OCI-LY7 (cell line): ENCODE measurements around the gene ZNF747. TPM values are rescaled to one million over a fixed set of nuclear protein-coding genes. Genes with fewer than 3 reads are reported as not detected.

Experiments
- BruUV-seq: library from RNA; stranded (reverse); fragments of 400-500 nt; replicated peaks from 2 replicates; lab custom pipeline; 2021; lab: Mats Ljungman, UMichigan
- CTCF ChIA-PET: fragments of 300-600 bp; sonication (Branson Sonifier 250); formaldehyde crosslinking; loops from one replicate; lab custom pipeline; 2022; ENCODE audit warnings: antibody characterized with exemption; ENCODE audit not compliant: unreplicated experiment; lab: Charles Lee
- POLR2A ChIA-PET: fragments of 300-600 bp; sonication (Branson Sonifier 250); formaldehyde crosslinking; loops from one replicate; lab custom pipeline; 2022; ENCODE audit warnings: antibody characterized with exemption; lab: Charles Lee
- DNase-seq: peaks from one replicate; pipeline ENCODE4 v3.0.0-alpha.2; 2015; ENCODE audit warnings: low spot score
- H2AFZ ChIP-seq: fragments of 200-600 bp; sonication (generic), shearing (Covaris generic); 2 replicates; pipeline ENCODE4 v1.6.1; 2014; ENCODE audit warnings: mild to moderate bottlenecking, antibody characterized with exemption, low read length, moderate library complexity
- H3K27ac ChIP-seq: fragments of 200-600 bp; sonication (generic); 2 replicates; pipeline ENCODE4 v1.5.1; 2014; ENCODE audit warnings: mixed run types, low read depth, mild to moderate bottlenecking, moderate library complexity, low read length, inconsistent platforms; ENCODE audit not compliant: poor library complexity, severe bottlenecking
- H3K36me3 ChIP-seq: fragments of 200-600 bp; sonication (generic); 2 replicates; pipeline ENCODE4 v1.6.1; 2014; ENCODE audit warnings: mild to moderate bottlenecking, antibody characterized with exemption, low read length, moderate library complexity, mixed read lengths; ENCODE audit not compliant: insufficient read depth
- H3K4me1 ChIP-seq: fragments of 200-600 bp; sonication (generic); 2 replicates; pipeline ENCODE4 v1.5.1; 2014; ENCODE audit warnings: mild to moderate bottlenecking, low read length; ENCODE audit not compliant: insufficient read depth, poor library complexity, severe bottlenecking
- H3K4me2 ChIP-seq: fragments of 200-600 bp; sonication (generic); 2 replicates; pipeline ENCODE4 v1.6.1; 2014; ENCODE audit warnings: mild to moderate bottlenecking, low read length
- H3K4me3 ChIP-seq: fragments of 200-600 bp; sonication (generic); 2 replicates; pipeline ENCODE4 v1.5.1; 2014; ENCODE audit warnings: mild to moderate bottlenecking, low read depth, low read length; ENCODE audit not compliant: poor library complexity, severe bottlenecking
- H3K79me2 ChIP-seq: fragments of 200-600 bp; sonication (generic); 2 replicates; pipeline ENCODE4 v1.6.1; 2016; ENCODE audit warnings: low read depth, mild to moderate bottlenecking, low read length, moderate library complexity, mixed read lengths; ENCODE audit not compliant: insufficient read depth
- H3K9me2 ChIP-seq: fragments of 200-600 bp; sonication (generic); 2 replicates; pipeline ENCODE4 v1.6.1; 2016; ENCODE audit warnings: mild to moderate bottlenecking, low read length, mixed read lengths; ENCODE audit not compliant: insufficient read depth
- H3K9me3 ChIP-seq: fragments of 200-600 bp; sonication (generic); 2 replicates; pipeline ENCODE4 v1.6.1; 2014; ENCODE audit warnings: mild to moderate bottlenecking, mixed run types, low read length, mixed read lengths
- H4K20me1 ChIP-seq: fragments of 200-600 bp; sonication (generic); 2 replicates; pipeline ENCODE4 v1.6.1; 2014; ENCODE audit warnings: mild to moderate bottlenecking, antibody characterized with exemption, low read length, moderate library complexity, mixed read lengths; ENCODE audit not compliant: insufficient read depth
- CTCF ChIP-seq: fragments of 200-600 bp; sonication (generic); conservative IDR thresholded peaks from 2 replicates; pipeline ENCODE4 v1.5.1; 2014; ENCODE audit warnings: mild to moderate bottlenecking, antibody characterized with exemption, low read length, moderate library complexity, mixed read lengths
- EZH2phosphoT487 ChIP-seq: fragments of 200-600 bp; sonication (generic); IDR thresholded peaks from 2 replicates; pipeline ENCODE4 v1.6.1; 2018; ENCODE audit warnings: low read depth, borderline replicate concordance, mild to moderate bottlenecking, mixed run types, antibody characterized with exemption, low read length, moderate library complexity, mixed read lengths
- intact Hi-C: fragments of 100-400 bp; cut with micrococcal nuclease; formaldehyde crosslinking; loops from one replicate; pipeline ENCODE4 v1.10.0; 2022; ENCODE audit not compliant: unreplicated experiment
- total RNA-seq, 2 experiments: library from RNA; depleted of rRNA in 1 of 2; stranded (reverse); fragments of >200 nt in 1 of 2; shearing (Covaris generic) in 1 of 2; gene quantifications; 2 replicates each; pipeline ENCODE4 v1.2.3, GENCODE V29; 2014 to 2022

Gene ZNF747
- total RNA-seq, 2 experiments from 2014 or later = 17.2 to 22.2 TPM

DNA sequence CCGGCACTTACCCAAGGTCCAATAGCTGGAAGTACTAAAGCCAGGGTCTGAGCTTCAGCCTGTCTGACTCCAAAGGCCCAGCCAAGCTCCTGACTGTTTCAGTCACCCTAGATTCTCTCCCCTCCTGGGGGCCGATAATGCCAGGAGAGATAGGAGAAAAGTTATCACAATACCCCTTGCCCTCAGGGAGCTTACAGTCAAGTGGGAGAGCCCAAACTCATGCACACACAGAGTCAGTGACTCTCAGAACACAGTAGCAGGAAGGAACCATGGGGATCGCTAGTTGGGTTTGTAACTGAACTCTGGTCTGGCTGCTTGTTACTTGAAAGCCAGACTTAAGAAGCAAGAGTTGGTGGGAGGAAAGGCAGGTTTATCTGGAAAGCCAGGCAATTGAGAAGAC lies 23.1 kb downstream of the ZNF747 start:
- intact Hi-C loops = no loop called here
- DNase-seq = no peak
- no peaks in the 10 kb centered on the region for H3K4me1 ChIP-seq
- H3K36me3 ChIP-seq = peaks cover 87% of the 10 kb centered on the region
- H3K4me3 ChIP-seq = no peak overlapping the region
- no peaks in the 10 kb centered on the region for H3K9me3 ChIP-seq
- H2AFZ ChIP-seq = no peak overlapping the region
- ChIA-PET POLR2A (no interaction called here), CTCF (no interaction called here)
- no peak overlapping the region for H3K4me2 ChIP-seq
- BruUV-seq = no TSS peak
- H4K20me1 ChIP-seq = no peaks in the 10 kb centered on the region
- no peak for TF ChIP-seq CTCF
- TF ChIP-seq EZH2phosphoT487 = no peak
- no peaks in the 10 kb centered on the region for H3K9me2 ChIP-seq
- H3K27ac ChIP-seq = no peak overlapping the region
- no peaks in the 10 kb centered on the region for H3K79me2 ChIP-seq

GRCh38 chr16:30510376-30510938 lies 24.2 kb downstream of the ZNF747 start:
- H4K20me1 ChIP-seq = no peaks in the 10 kb centered on the region
- H3K4me3 ChIP-seq = no peak overlapping the region
- no peak for DNase-seq
- intact Hi-C loops = no loop called here
- H3K4me2 ChIP-seq = no peak overlapping the region
- no peak for TF ChIP-seq CTCF
- TF ChIP-seq EZH2phosphoT487 = no peak
- H3K9me3 ChIP-seq = no peaks in the 10 kb centered on the region
- ChIA-PET CTCF (interaction anchor here (0.6 kb wide), 1 partner anchor 73 kb away, joined by 3 read pairs; no protein-coding TSS in a partner anchor), POLR2A (interaction anchor here (0.7 kb wide), 1 partner anchor 118 kb away, joined by 3 read pairs; no protein-coding TSS in a partner anchor)
- H3K9me2 ChIP-seq = no peaks in the 10 kb centered on the region
- no peak overlapping the region for H3K27ac ChIP-seq
- H3K79me2 ChIP-seq = no peaks in the 10 kb centered on the region
- BruUV-seq = no TSS peak
- no peak overlapping the region for H2AFZ ChIP-seq
- H3K4me1 ChIP-seq = no peaks in the 10 kb centered on the region
- peaks cover 83% of the 10 kb centered on the region for H3K36me3 ChIP-seq

DNA sequence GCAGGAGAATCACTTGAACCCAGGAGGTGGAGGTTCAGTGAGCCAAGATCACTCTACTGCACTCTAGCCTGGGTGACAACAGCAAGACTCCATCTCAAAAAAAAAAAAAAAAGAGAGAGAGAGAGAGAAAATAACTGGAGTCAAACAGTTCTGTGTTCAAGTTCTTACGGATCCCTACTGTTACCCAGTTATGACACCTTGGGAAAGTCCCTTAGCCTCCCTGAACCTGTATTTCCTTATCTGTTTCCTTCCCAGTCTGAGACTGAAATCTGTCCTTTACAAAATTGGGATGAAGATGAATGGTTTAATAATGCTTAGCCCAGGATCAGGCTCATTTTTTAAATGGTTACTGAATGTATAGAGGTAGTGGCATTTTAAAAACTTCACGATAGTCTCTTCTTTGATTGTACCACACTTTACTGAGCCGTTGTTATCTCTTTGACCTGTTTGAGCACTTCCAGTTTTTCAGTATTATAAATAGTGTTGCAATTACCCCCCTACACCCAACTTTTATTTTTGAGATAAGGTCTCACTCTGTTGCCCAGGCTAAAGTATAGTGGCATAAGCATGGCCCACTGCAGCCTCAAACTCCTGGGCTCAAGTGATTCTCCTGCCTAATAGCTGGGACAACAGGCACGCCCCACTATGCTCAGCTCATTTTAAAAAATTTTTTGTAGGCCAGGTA lies 25.4 kb downstream of the ZNF747 start:
- CTCF ChIA-PET = interaction anchor here (0.5 kb wide), 1 partner anchor 49 kb away, joined by 3 read pairs; no protein-coding TSS in a partner anchor
- POLR2A ChIA-PET = no interaction called here
- DNase-seq = no peak
- Histone ChIP-seq H3K79me2 (no peaks in the 10 kb centered on the region), H2AFZ (no peak overlapping the region), H3K36me3 (peaks cover 85% of the 10 kb centered on the region), H3K4me2 (no peak overlapping the region), H4K20me1 (no peaks in the 10 kb centered on the region), H3K9me2 (no peaks in the 10 kb centered on the region), H3K9me3 (no peaks in the 10 kb centered on the region), H3K4me3 (no peak overlapping the region), H3K4me1 (no peaks in the 10 kb centered on the region), H3K27ac (no peak overlapping the region)
- intact Hi-C loops = no loop called here
- no peak for TF ChIP-seq EZH2phosphoT487
- no peak for TF ChIP-seq CTCF
- no TSS peak for BruUV-seq
